H1 (cell line): ENCODE data around the gene GABBR1. TPM values are rescaled to one million over a fixed set of nuclear protein-coding genes. Genes with fewer than 3 reads are reported as not detected.

Experiments used
- CTCF ChIA-PET: fragments of 300-600 bp; sonication (Branson Sonifier 250); formaldehyde crosslinking; loops from one replicate; lab custom pipeline; 2021; ENCODE audit not compliant: partially characterized antibody; lab: Charles Lee
- POLR2A ChIA-PET: fragments of 300-600 bp; sonication (Branson Sonifier 250); formaldehyde crosslinking; loops from one replicate; lab custom pipeline; 2021; ENCODE audit warnings: inconsistent platforms; ENCODE audit not compliant: partially characterized antibody; lab: Charles Lee
- DNase-seq, 2 experiments: peaks; one replicate each; pipeline versions ENCODE4 v3.0.0 to v3.0.0-alpha.2; 2010 to 2022; ENCODE audit warnings: low spot score in 2 of 2, low read depth in 1 of 2, mixed read lengths in 1 of 2
- FAIRE-seq: peaks from 2 replicates; lab custom pipeline; 2011; peaks lifted over from hg19 to GRCh38; lab: Jason Lieb, UNC
- H2AFZ ChIP-seq: 2 replicates; pipeline ENCODE4 v1.8.1; 2012; ENCODE audit warnings: low read length, inconsistent platforms
- H2AK5ac ChIP-seq: 2 replicates; pipeline ENCODE4 v1.6.1; 2013; ENCODE audit warnings: low read depth, low read length
- H2BK120ac ChIP-seq: replicated peaks from 2 replicates; pipeline ENCODE3; 2013; ENCODE audit warnings: low read depth, low read length, inconsistent platforms
- H2BK12ac ChIP-seq: 2 replicates; pipeline ENCODE4 v1.6.1; 2013; ENCODE audit warnings: low read depth, low read length
- H2BK15ac ChIP-seq: 2 replicates; pipeline ENCODE4 v1.6.1; 2013; ENCODE audit warnings: low read length
- H2BK20ac ChIP-seq: 2 replicates; pipeline ENCODE4 v1.6.1; 2013; ENCODE audit warnings: low read length
- H2BK5ac ChIP-seq: 2 replicates; pipeline ENCODE4 v1.6.1; 2013; ENCODE audit warnings: low read depth, low read length
- H3K14ac ChIP-seq: 2 replicates; pipeline ENCODE4 v1.6.1; 2013; ENCODE audit warnings: inconsistent platforms; ENCODE audit not compliant: insufficient read length
- H3K18ac ChIP-seq: 2 replicates; pipeline ENCODE4 v1.6.1; 2013; ENCODE audit warnings: low read length; ENCODE audit errors: extremely low read depth
- H3K23ac ChIP-seq: 2 replicates; pipeline ENCODE4 v1.6.1; 2013; ENCODE audit warnings: inconsistent platforms; ENCODE audit not compliant: insufficient read length
- H3K23me2 ChIP-seq: 2 replicates; pipeline ENCODE4 v1.6.1; 2013; ENCODE audit warnings: low read depth, low read length
- H3K27ac ChIP-seq: 2 replicates; pipeline ENCODE4 v1.6.1; 2011; ENCODE audit warnings: low read depth, low read length, inconsistent platforms
- H3K27me3 ChIP-seq, 4 experiments: replicated peaks in 1 of 4; 1 replicate in 1 of 4; 2 replicates in 3 of 4; pipeline versions ENCODE4 v1.6.1 to v1.8.1; 2011 to 2013; ENCODE audit warnings: low read length in 3 of 4, mild to moderate bottlenecking in 3 of 4, inconsistent platforms in 2 of 4, mixed read lengths in 2 of 4, moderate library complexity in 1 of 4; ENCODE audit not compliant: control insufficient read depth in 3 of 4, insufficient read depth in 3 of 4; ENCODE audit errors: extremely low read depth in 1 of 4
- H3K36me3 ChIP-seq, 4 experiments: 2 replicates each; pipeline versions ENCODE4 v1.6.1 to v1.8.1; 2011 to 2013; ENCODE audit warnings: mild to moderate bottlenecking in 4 of 4, low read length in 3 of 4, moderate library complexity in 2 of 4, control low read depth in 1 of 4, inconsistent platforms in 1 of 4; ENCODE audit not compliant: insufficient read depth in 4 of 4, control insufficient read depth in 2 of 4
- H3K4ac ChIP-seq: replicated peaks from 2 replicates; pipeline ENCODE3; 2013; ENCODE audit warnings: low read length, low read depth, mixed read lengths, inconsistent platforms; ENCODE audit not compliant: insufficient read length
- H3K4me1 ChIP-seq, 4 experiments: replicated peaks in 1 of 4; 1 replicate in 1 of 4; 2 replicates in 3 of 4; pipeline versions ENCODE4 v1.6.1 to v1.8.1; 2011 to 2013; ENCODE audit warnings: low read length in 3 of 4, inconsistent platforms in 2 of 4, mixed read lengths in 1 of 4; ENCODE audit not compliant: insufficient read depth in 4 of 4, control insufficient read depth in 3 of 4
- H3K4me2 ChIP-seq, 2 experiments: 2 replicates each; pipeline versions ENCODE4 v1.6.1 to v1.8.1; 2011 to 2013; ENCODE audit warnings: low read depth in 2 of 2, low read length in 2 of 2, control low read depth in 1 of 2, inconsistent platforms in 1 of 2, mild to moderate bottlenecking in 1 of 2; ENCODE audit not compliant: insufficient read depth in 1 of 2
- H3K4me3 ChIP-seq, 4 experiments: fragments of 200-600, 300-600 bp in 1 of 4; sonication (generic), shearing (Covaris generic), sonication (Bioruptor Twin) in 1 of 4; 2 replicates each; pipeline versions ENCODE4 v1.5.1 to v1.8.1; 2011 to 2016; ENCODE audit warnings: low read length in 4 of 4, low read depth in 3 of 4, control low read depth in 2 of 4, inconsistent platforms in 2 of 4, mild to moderate bottlenecking in 2 of 4, mixed read lengths in 1 of 4, moderate library complexity in 1 of 4; ENCODE audit not compliant: insufficient read depth in 2 of 4; ENCODE audit errors: extremely low read depth in 1 of 4
- H3K56ac ChIP-seq: replicated peaks from 2 replicates; pipeline ENCODE3; 2013; ENCODE audit warnings: low read depth, mild to moderate bottlenecking, mixed read lengths, low read length, inconsistent platforms; ENCODE audit not compliant: insufficient read length
- H3K79me1 ChIP-seq: 2 replicates; pipeline ENCODE4 v1.6.1; 2013; ENCODE audit warnings: low read depth, low read length, control low read depth
- H3K79me2 ChIP-seq, 2 experiments: 2 replicates each; pipeline versions ENCODE4 v1.6.1 to v1.8.1; 2012 to 2013; ENCODE audit warnings: low read length in 2 of 2, mild to moderate bottlenecking in 2 of 2, inconsistent platforms in 1 of 2; ENCODE audit not compliant: insufficient read depth in 2 of 2, control insufficient read depth in 1 of 2
- H3K9ac ChIP-seq, 4 experiments: replicated peaks in 1 of 4; 1 replicate in 1 of 4; 2 replicates in 3 of 4; pipeline versions ENCODE4 v1.6.1 to v1.8.1; 2011 to 2013; ENCODE audit warnings: low read depth in 3 of 4, low read length in 3 of 4, control low read depth in 2 of 4, mild to moderate bottlenecking in 2 of 4, moderate library complexity in 2 of 4, inconsistent platforms in 1 of 4; ENCODE audit errors: extremely low read depth in 1 of 4
- H3K9me3 ChIP-seq, 2 experiments: 2 replicates each; pipeline versions ENCODE4 v1.6.1 to v1.8.1; 2012 to 2013; ENCODE audit warnings: mild to moderate bottlenecking in 2 of 2, moderate library complexity in 2 of 2, control low read depth in 1 of 2, inconsistent platforms in 1 of 2, low read depth in 1 of 2, low read length in 1 of 2, mixed read lengths in 1 of 2; ENCODE audit not compliant: insufficient read depth in 2 of 2
- H4K20me1 ChIP-seq, 2 experiments: replicated peaks in 1 of 2; 2 replicates each; pipeline versions ENCODE3 to v1.8.1; 2011 to 2013; ENCODE audit warnings: inconsistent platforms in 2 of 2, low read length in 2 of 2, mild to moderate bottlenecking in 1 of 2; ENCODE audit not compliant: insufficient read depth in 2 of 2, control insufficient read depth in 1 of 2
- H4K5ac ChIP-seq: 2 replicates; pipeline ENCODE4 v1.6.1; 2013; ENCODE audit warnings: low read length, low read depth, mixed read lengths, inconsistent platforms; ENCODE audit not compliant: insufficient read length
- H4K8ac ChIP-seq: 2 replicates; pipeline ENCODE4 v1.8.0; 2013; ENCODE audit warnings: mild to moderate bottlenecking, moderate library complexity, low read length, inconsistent platforms; ENCODE audit not compliant: insufficient read depth; ENCODE audit errors: extremely low read depth
- H4K91ac ChIP-seq: replicated peaks from 2 replicates; pipeline ENCODE3; 2013; ENCODE audit warnings: low read length, mixed read lengths, inconsistent platforms; ENCODE audit not compliant: insufficient read length
- CBX8 ChIP-seq: fragments of 300-800, 300-1000 bp; sonication (generic); IDR thresholded peaks from 2 replicates; pipeline ENCODE4 v1.7.1; 2016; ENCODE audit warnings: low read depth, low read length, borderline replicate concordance
- CHD1 ChIP-seq: IDR thresholded peaks from 2 replicates; pipeline ENCODE4 v1.6.1; 2012; ENCODE audit warnings: low read depth, low read length, improper control_type of control experiment
- CTBP2 ChIP-seq: IDR thresholded peaks from 2 replicates; pipeline ENCODE4 v1.7.0; 2011; ENCODE audit warnings: borderline replicate concordance, mild to moderate bottlenecking, moderate library complexity, mixed read lengths, low read length; ENCODE audit not compliant: insufficient read depth, insufficient read length
- GABPA ChIP-seq: IDR thresholded peaks from 2 replicates; pipeline ENCODE4 v1.6.1; 2011; ENCODE audit warnings: mild to moderate bottlenecking, low read length, moderate library complexity, borderline replicate concordance; ENCODE audit not compliant: insufficient read depth
- GTF2F1 ChIP-seq: IDR thresholded peaks from 2 replicates; pipeline ENCODE4 v1.6.1; 2012; ENCODE audit warnings: low read depth, low read length, improper control_type of control experiment, borderline replicate concordance
- JUND ChIP-seq: IDR thresholded peaks from 2 replicates; pipeline ENCODE4 v1.6.1; 2011; ENCODE audit warnings: mild to moderate bottlenecking, improper control_type of control experiment, low read length
- MAX ChIP-seq: IDR thresholded peaks from 2 replicates; pipeline ENCODE4 v1.6.1; 2012; ENCODE audit warnings: inconsistent platforms
- NRF1 ChIP-seq: IDR thresholded peaks from 2 replicates; pipeline ENCODE4 v1.6.1; 2011; ENCODE audit warnings: mild to moderate bottlenecking, low read depth, low read length, improper control_type of control experiment
- RXRA ChIP-seq: IDR thresholded peaks from 2 replicates; pipeline ENCODE4 v1.6.1; 2011; ENCODE audit warnings: low read depth, mild to moderate bottlenecking, low read length, moderate library complexity; ENCODE audit not compliant: insufficient read depth
- SP1 ChIP-seq: IDR thresholded peaks from 2 replicates; pipeline ENCODE4 v1.6.1; 2011; ENCODE audit warnings: low read depth, low read length
- TAF1 ChIP-seq: IDR thresholded peaks from 2 replicates; pipeline ENCODE4 v1.6.1; 2011; ENCODE audit warnings: mild to moderate bottlenecking, low read depth, low read length
- WGBS, 2 experiments: shearing (Covaris generic) in 1 of 2; methylation state at CpG; one replicate each; pipeline versions ENCODE4 v1.1.6 to v1.1.7; 2013 to 2015; ENCODE audit warnings: low lambda C conversion rate in 2 of 2, mixed read lengths in 2 of 2, inconsistent platforms in 1 of 2, low coverage in 1 of 2, missing lambda C conversion rate in 1 of 2; ENCODE audit not compliant: insufficient replicate concordance in 2 of 2, insufficient coverage in 1 of 2, insufficient read length in 1 of 2; ENCODE audit errors: extremely low coverage in 1 of 2, missing lambda C conversion rate in 1 of 2; 5-methylcytosine and 5-hydroxymethylcytosine counted together
- polyA plus RNA-seq, 7 experiments: library from polyadenylated mRNA; depleted of rRNA in 3 of 7; stranded (reverse) in 5 of 7; unstranded in 2 of 7; fragments of >200 nt in 5 of 7; fragments of 200-250 nt in 2 of 7; gene quantifications; 1 replicate in 5 of 7; 2 replicates in 1 of 7; 4 replicates in 1 of 7; pipeline versions ENCODE4 v1.2.1 to v1.2.3, GENCODE V29; 2011 to 2013; ENCODE audit warnings: missing spikeins in 2 of 7, mixed read lengths in 2 of 7
- total RNA-seq: library from RNA; stranded (reverse); fragmentation: NEBNext Ultra II Directional; extraction: Animal tissue kit (Norgen Biotek cat#: 25700); gene quantifications from 2 replicates; pipeline ENCODE4 v1.2.1, GENCODE V29; 2021

The GABBR1 gene
- total and polyA plus RNA-seq, 2 of the 8 experiments (the other 6 are each of a cell fraction or from before 2014, with no cell fraction given), result 75.9 to 78.3 TPM

GRCh38 chr6:29603456-29603855 is 29.5 kb downstream of the GABBR1 start:
- no peak overlapping the region for H3K4ac ChIP-seq
- CTCF ChIA-PET, result interaction anchor here (0.6 to 2.5 kb wide), 21 partner anchors 8 to 606 kb away, joined by 3 to 24 read pairs (median 3); partner anchors contain the start of genes OR10C1 and OR12D3
- no peak overlapping the region for H4K5ac ChIP-seq
- H2AK5ac ChIP-seq, result no peak overlapping the region
- no peak overlapping the region for H2BK20ac ChIP-seq
- H3K79me1 ChIP-seq, result 0 out of 2 replicates have a peak, but pooled peaks cover 2% of the 10 kb centered on the region
- no peak overlapping the region for H2BK120ac ChIP-seq
- H3K9me3 ChIP-seq, result no peaks in the 10 kb centered on the region
- no peak overlapping the region for H3K14ac ChIP-seq
- no peak overlapping the region for H3K9ac ChIP-seq
- DNase-seq (no peak), FAIRE-seq (no peak)
- H3K56ac ChIP-seq, result no peak overlapping the region
- no peak overlapping the region for H3K4me3 ChIP-seq
- POLR2A ChIA-PET, result interaction anchor here (0.8 to 5.4 kb wide), 10 partner anchors 8 to 24 kb away, joined by 3 to 58 read pairs (median 7); no protein-coding TSS in a partner anchor
- H4K91ac ChIP-seq, result no peak overlapping the region
- H3K27me3 ChIP-seq, result no peaks in the 10 kb centered on the region
- no peak overlapping the region for H4K8ac ChIP-seq
- no peak overlapping the region for H2AFZ ChIP-seq
- H2BK5ac ChIP-seq, result no peak overlapping the region
- no peaks in the 10 kb centered on the region for H3K79me2 ChIP-seq
- peaks cover 6 to 18% of the 10 kb centered on the region in 2 experiments for H4K20me1 ChIP-seq
- no peaks in the 10 kb centered on the region for H3K23me2 ChIP-seq
- H2BK15ac ChIP-seq, result no peak overlapping the region
- no peak overlapping the region for H2BK12ac ChIP-seq
- H3K18ac ChIP-seq, result no peak overlapping the region
- peaks cover 38 to 93% (median 73%) of the 10 kb centered on the region in 4 experiments for H3K36me3 ChIP-seq
- H3K4me2 ChIP-seq, result no peak overlapping the region
- WGBS, 2 experiments, result 75% methylated on average over 5 of the region's 11 CpGs; no CpG with 5 or more reads in 1 of the 2 experiments
- no peak overlapping the region for H3K23ac ChIP-seq
- no peak overlapping the region for H3K27ac ChIP-seq
- peaks cover 0 to 10% (median 0%) of the 10 kb centered on the region in 4 experiments; a peak in 3 of 7 replicates for H3K4me1 ChIP-seq
- no peak for TF ChIP-seq RXRA
- no peak for TF ChIP-seq MAX
- no peak for TF ChIP-seq CBX8
- TF ChIP-seq CTBP2, result no peak
- TF ChIP-seq SP1, result no peak
- TF ChIP-seq GABPA, result no peak
- no peak for TF ChIP-seq JUND
- TF ChIP-seq TAF1, result no peak
- no peak for TF ChIP-seq GTF2F1
- no peak for TF ChIP-seq CHD1
- no peak for TF ChIP-seq NRF1
